Lower leg skin (tissue), 4 donors: ENCODE measurements around the gene OGFR. TPM values are rescaled to one million over a fixed set of nuclear protein-coding genes. Genes with fewer than 3 reads are reported as not detected.

Experiments
- DNase-seq, 2 donors: peaks; one replicate each; pipeline ENCODE4 v3.0.0-alpha.2; 2019; ENCODE audit warnings: low spot score in 2 of 2
- H3K4me3 ChIP-seq: fragments of 200-600 bp; sonication (generic); 2 replicates; pipeline ENCODE4 v1.5.1; 2017; ENCODE audit warnings: mild to moderate bottlenecking, low read depth; ENCODE audit not compliant: poor library complexity, severe bottlenecking
- CTCF ChIP-seq, 3 donors: fragments of 450-650 bp; IDR thresholded peaks; one replicate each; pipeline ENCODE4 v1.5.1; 2016; ENCODE audit warnings: antibody characterized with exemption in 3 of 3, mild to moderate bottlenecking in 3 of 3, moderate library complexity in 2 of 3
- POLR2A ChIP-seq, 2 donors: fragments of 450-650 bp; IDR thresholded peaks; one replicate each; pipeline ENCODE4 v1.6.1; 2016 to 2017; ENCODE audit warnings: antibody characterized with exemption in 2 of 2, mild to moderate bottlenecking in 1 of 2, moderate library complexity in 1 of 2
- WGBS, 2 donors: methylation state at CpG; one replicate each; pipeline ENCODE4 v1.1.5; 2018; 5-methylcytosine and 5-hydroxymethylcytosine counted together
- intact Hi-C: fragments of 100-400 bp; cut with DNase I; formaldehyde crosslinking; loops from one replicate; pipeline ENCODE4 v1.15.0; 2023; ENCODE audit warnings: low total_unique reads
- total RNA-seq, 4 donors: library from RNA; depleted of rRNA; stranded (reverse); fragments of >200 nt; gene quantifications; one replicate each; pipeline ENCODE4 v1.1.0, GENCODE V29; 2016

OGFR gene
- total RNA-seq, 4 donors from 2014 or later, result 50.3 to 76.9 (median 58.5) TPM

- intact Hi-C loops, result loop anchor here (10.0 kb wide), 1 partner anchor 189 kb away; no protein-coding TSS in a partner anchor
- H3K4me3 ChIP-seq, result no peak overlapping the region
- DNase-seq, result no peak
- TF ChIP-seq POLR2A (IDR thresholded peaks at IDR 0.05) (no peak), CTCF (IDR thresholded peaks at IDR 0.05) (no peak)
- WGBS, 2 donors, result 71 to 79% methylated on average over 15 to 18 of the region's 22 CpGs
These were observed 20.8 kb downstream of the OGFR start for GRCh38 chr20:62825333-62825985.

- H3K4me3 ChIP-seq, result no peak overlapping the region
- 71% methylated on average over 13 to 24 of the region's 27 CpGs for WGBS, 2 donors
- intact Hi-C loops, result loop anchor here (10.0 kb wide), 1 partner anchor 189 kb away; no protein-coding TSS in a partner anchor
- TF ChIP-seq CTCF (IDR thresholded peaks at IDR 0.05), result no peak
- no peak for TF ChIP-seq POLR2A (IDR thresholded peaks at IDR 0.05)
- no peak for DNase-seq
These were observed 21.5 kb downstream of the OGFR start for GRCh38 chr20:62825986-62826645.

GRCh38 chr20:62826646-62827310, 22.1 kb downstream of the OGFR start:
- DNase-seq, result no peak
- H3K4me3 ChIP-seq, result no peak overlapping the region
- 86 to 91% methylated on average over 23 to 24 of the region's 24 CpGs for WGBS, 2 donors
- intact Hi-C loops, result loop anchor here (10.0 kb wide), 1 partner anchor 188 kb away; no protein-coding TSS in a partner anchor
- TF ChIP-seq POLR2A (IDR thresholded peaks at IDR 0.05) (no peak), CTCF (IDR thresholded peaks at IDR 0.05) (no peak)

- no peak overlapping the region for H3K4me3 ChIP-seq
- DNase-seq, result no peak
- TF ChIP-seq POLR2A (IDR thresholded peaks at IDR 0.05) (no peak), CTCF (IDR thresholded peaks at IDR 0.05) (no peak)
- WGBS, 2 donors, result 75 to 79% methylated on average over 17 to 19 of the region's 29 CpGs
- intact Hi-C loops, result loop anchor here (10.0 kb wide), 1 partner anchor 187 kb away; no protein-coding TSS in a partner anchor
These were observed 22.8 kb downstream of the OGFR start for GRCh38 chr20:62827311-62828038.

GRCh38 chr20:62828051-62828450, 23.4 kb downstream of the OGFR start:
- 87 to 90% methylated on average over 7 to 8 of the region's 9 CpGs for WGBS, 2 donors
- intact Hi-C loops, result loop anchor here (10.0 kb wide), 1 partner anchor 187 kb away; no protein-coding TSS in a partner anchor
- H3K4me3 ChIP-seq, result no peak overlapping the region
- no peak for DNase-seq
- TF ChIP-seq POLR2A (IDR thresholded peaks at IDR 0.05), result no peak
- no peak for TF ChIP-seq CTCF (IDR thresholded peaks at IDR 0.05)
